Measurements from ENCODE around the gene PCDH9. TPM values are rescaled to one million over a fixed set of nuclear protein-coding genes. Genes with fewer than 3 reads are reported as not detected.

Gene PCDH9
- total and polyA plus RNA-seq, 2 experiments from 2014 or later, result 0.31 to 0.52 TPM

GRCh38 chr13:66377569-66377968 is 852.6 kb downstream of the PCDH9 start:
- no peaks in the 10 kb centered on the region for H3K36me3 Mint-ChIP-seq (ENCODE audit: low read depth)
- no peak overlapping the region for H3K27ac ChIP-seq (ENCODE audit: low read depth)
- no peak overlapping the region for H3K4me2 ChIP-seq
- no peaks in the 10 kb centered on the region for H3K27me3 ChIP-seq (ENCODE audit: insufficient read depth)
- ATAC-seq, result no peak
- H3K36me3 ChIP-seq (ENCODE audit: insufficient read depth), result no peaks in the 10 kb centered on the region
- no peak overlapping the region for H3K4me3 Mint-ChIP-seq
- H3K9me2 ChIP-seq (ENCODE audit: insufficient read depth), result no peaks in the 10 kb centered on the region
- H3K79me2 ChIP-seq (replicated peaks; ENCODE audit: insufficient read depth), result no peaks in the 10 kb centered on the region
- no peaks in the 10 kb centered on the region for H3K27me3 Mint-ChIP-seq (ENCODE audit: insufficient read depth, low read depth, poor library complexity)
- no peaks in the 10 kb centered on the region for H3F3A ChIP-seq (replicated peaks; ENCODE audit: low read depth)
- H3K27ac Mint-ChIP-seq, result no peak overlapping the region
- H3K9me3 Mint-ChIP-seq, result no peaks in the 10 kb centered on the region
- no peak overlapping the region for H3K4me3 ChIP-seq
- no peaks in the 10 kb centered on the region for H4K20me1 ChIP-seq (replicated peaks; ENCODE audit: insufficient read depth)
- peaks cover 1% of the 10 kb centered on the region; the same call in 2 of the 3 replicates for H3K4me1 Mint-ChIP-seq
- no peak overlapping the region; the same call in 1 of the 2 replicates for H2AFZ ChIP-seq
- no peak for DNase-seq (ENCODE audit: low spot score)
- no peak for TF ChIP-seq CTCF (conservative IDR thresholded peaks at IDR 0.05; ENCODE audit: low read depth in 2 of 2)
- no peaks in the 10 kb centered on the region for H3K4me1 ChIP-seq (ENCODE audit: insufficient read depth)

DNA sequence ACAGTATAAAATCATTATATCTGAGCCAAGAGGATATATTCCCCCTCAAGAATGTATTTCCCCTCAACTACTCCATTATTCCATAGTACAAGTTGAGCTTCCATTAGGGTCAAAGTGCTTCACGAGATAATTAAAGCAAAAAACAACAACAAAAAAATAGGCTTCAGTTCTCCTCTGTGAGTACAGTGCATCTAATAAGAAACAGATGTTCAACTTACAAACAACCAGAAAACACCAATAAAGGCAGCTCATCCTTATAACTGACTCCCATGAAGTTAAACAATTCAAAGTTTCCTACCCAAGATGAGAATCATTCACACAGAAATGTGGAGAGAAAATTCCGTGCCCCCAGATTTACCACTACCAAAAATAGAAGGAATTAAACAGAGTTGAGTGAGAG is 854.4 kb downstream of the PCDH9 start:
- Histone ChIP-seq H3K4me1 (ENCODE audit: insufficient read depth) (0 out of 2 replicates have a peak, but pooled peaks cover 7% of the 10 kb centered on the region), H3K79me2 (replicated peaks; ENCODE audit: insufficient read depth) (no peaks in the 10 kb centered on the region), H3K27me3 (ENCODE audit: insufficient read depth) (no peaks in the 10 kb centered on the region), H4K20me1 (replicated peaks; ENCODE audit: insufficient read depth) (no peaks in the 10 kb centered on the region), H3F3A (replicated peaks; ENCODE audit: low read depth) (no peaks in the 10 kb centered on the region), H2AFZ (0 out of 2 replicates have a peak overlapping the region, but pooled peaks have one; percentile 19), H3K36me3 (ENCODE audit: insufficient read depth) (no peaks in the 10 kb centered on the region), H3K27ac (ENCODE audit: low read depth) (no peak overlapping the region), H3K4me3 (no peak overlapping the region), H3K9me2 (ENCODE audit: insufficient read depth) (no peaks in the 10 kb centered on the region), H3K4me2 (no peak overlapping the region)
- H3K9me3 Mint-ChIP-seq, result no peaks in the 10 kb centered on the region
- no peak overlapping the region for H3K27ac Mint-ChIP-seq
- no peak for DNase-seq (ENCODE audit: low spot score)
- H3K4me1 Mint-ChIP-seq, result peaks cover 16% of the 10 kb centered on the region
- H3K27me3 Mint-ChIP-seq (ENCODE audit: insufficient read depth, low read depth, poor library complexity), result peaks cover 2% of the 10 kb centered on the region
- H3K36me3 Mint-ChIP-seq (ENCODE audit: low read depth), result no peaks in the 10 kb centered on the region
- H3K4me3 Mint-ChIP-seq, result no peak overlapping the region
- ATAC-seq, result no peak
- TF ChIP-seq EZH2phosphoT487 (IDR thresholded peaks at IDR 0.05; ENCODE audit: unreplicated experiment) (no peak), ETS1 (IDR thresholded peaks at IDR 0.05) (no peak), JUNB (IDR thresholded peaks at IDR 0.05; ENCODE audit: unreplicated experiment) (no peak), ZNF331 (CRISPR knock-in tag; IDR thresholded peaks at IDR 0.05; ENCODE audit: low read depth) (no peak), EZH2 (IDR thresholded peaks at IDR 0.05; ENCODE audit: low read depth, unreplicated experiment) (no peak), ZNF114 (CRISPR knock-in tag; IDR thresholded peaks at IDR 0.05) (no peak), POLR2AphosphoS5 (IDR thresholded peaks at IDR 0.05; ENCODE audit: low read depth) (no peak), STAT1 (IDR thresholded peaks at IDR 0.05; ENCODE audit: unreplicated experiment) (no peak), CTCF (conservative IDR thresholded peaks at IDR 0.05; ENCODE audit: low read depth in 2 of 2) (no peak), CREB1 (CRISPR knock-in tag; IDR thresholded peaks at IDR 0.05; ENCODE audit: low read depth) (no peak)
- TF ChIP-seq, protein P1, sequence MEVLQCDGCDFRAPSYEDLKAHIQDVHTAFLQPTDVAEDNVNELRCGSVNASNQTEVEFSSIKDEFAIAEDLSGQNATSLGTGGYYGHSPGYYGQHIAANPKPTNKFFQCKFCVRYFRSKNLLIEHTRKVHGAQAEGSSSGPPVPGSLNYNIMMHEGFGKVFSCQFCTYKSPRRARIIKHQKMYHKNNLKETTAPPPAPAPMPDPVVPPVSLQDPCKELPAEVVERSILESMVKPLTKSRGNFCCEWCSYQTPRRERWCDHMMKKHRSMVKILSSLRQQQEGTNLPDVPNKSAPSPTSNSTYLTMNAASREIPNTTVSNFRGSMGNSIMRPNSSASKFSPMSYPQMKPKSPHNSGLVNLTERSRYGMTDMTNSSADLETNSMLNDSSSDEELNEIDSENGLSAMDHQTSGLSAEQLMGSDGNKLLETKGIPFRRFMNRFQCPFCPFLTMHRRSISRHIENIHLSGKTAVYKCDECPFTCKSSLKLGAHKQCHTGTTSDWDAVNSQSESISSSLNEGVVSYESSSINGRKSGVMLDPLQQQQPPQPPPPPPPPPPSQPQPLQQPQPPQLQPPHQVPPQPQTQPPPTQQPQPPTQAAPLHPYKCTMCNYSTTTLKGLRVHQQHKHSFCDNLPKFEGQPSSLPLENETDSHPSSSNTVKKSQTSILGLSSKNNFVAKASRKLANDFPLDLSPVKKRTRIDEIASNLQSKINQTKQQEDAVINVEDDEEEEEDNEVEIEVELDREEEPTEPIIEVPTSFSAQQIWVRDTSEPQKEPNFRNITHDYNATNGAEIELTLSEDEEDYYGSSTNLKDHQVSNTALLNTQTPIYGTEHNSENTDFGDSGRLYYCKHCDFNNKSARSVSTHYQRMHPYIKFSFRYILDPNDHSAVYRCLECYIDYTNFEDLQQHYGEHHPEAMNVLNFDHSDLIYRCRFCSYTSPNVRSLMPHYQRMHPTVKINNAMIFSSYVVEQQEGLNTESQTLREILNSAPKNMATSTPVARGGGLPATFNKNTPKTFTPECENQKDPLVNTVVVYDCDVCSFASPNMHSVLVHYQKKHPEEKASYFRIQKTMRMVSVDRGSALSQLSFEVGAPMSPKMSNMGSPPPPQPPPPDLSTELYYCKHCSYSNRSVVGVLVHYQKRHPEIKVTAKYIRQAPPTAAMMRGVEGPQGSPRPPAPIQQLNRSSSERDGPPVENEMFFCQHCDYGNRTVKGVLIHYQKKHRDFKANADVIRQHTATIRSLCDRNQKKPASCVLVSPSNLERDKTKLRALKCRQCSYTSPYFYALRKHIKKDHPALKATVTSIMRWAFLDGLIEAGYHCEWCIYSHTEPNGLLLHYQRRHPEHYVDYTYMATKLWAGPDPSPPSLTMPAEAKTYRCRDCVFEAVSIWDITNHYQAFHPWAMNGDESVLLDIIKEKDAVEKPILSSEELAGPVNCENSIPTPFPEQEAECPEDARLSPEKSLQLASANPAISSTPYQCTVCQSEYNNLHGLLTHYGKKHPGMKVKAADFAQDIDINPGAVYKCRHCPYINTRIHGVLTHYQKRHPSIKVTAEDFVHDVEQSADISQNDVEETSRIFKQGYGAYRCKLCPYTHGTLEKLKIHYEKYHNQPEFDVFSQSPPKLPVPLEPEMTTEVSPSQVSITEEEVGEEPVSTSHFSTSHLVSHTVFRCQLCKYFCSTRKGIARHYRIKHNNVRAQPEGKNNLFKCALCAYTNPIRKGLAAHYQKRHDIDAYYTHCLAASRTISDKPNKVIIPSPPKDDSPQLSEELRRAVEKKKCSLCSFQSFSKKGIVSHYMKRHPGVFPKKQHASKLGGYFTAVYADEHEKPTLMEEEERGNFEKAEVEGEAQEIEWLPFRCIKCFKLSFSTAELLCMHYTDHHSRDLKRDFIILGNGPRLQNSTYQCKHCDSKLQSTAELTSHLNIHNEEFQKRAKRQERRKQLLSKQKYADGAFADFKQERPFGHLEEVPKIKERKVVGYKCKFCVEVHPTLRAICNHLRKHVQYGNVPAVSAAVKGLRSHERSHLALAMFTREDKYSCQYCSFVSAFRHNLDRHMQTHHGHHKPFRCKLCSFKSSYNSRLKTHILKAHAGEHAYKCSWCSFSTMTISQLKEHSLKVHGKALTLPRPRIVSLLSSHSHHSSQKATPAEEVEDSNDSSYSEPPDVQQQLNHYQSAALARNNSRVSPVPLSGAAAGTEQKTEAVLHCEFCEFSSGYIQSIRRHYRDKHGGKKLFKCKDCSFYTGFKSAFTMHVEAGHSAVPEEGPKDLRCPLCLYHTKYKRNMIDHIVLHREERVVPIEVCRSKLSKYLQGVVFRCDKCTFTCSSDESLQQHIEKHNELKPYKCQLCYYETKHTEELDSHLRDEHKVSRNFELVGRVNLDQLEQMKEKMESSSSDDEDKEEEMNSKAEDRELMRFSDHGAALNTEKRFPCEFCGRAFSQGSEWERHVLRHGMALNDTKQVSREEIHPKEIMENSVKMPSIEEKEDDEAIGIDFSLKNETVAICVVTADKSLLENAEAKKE (CRISPR knock-in tag; IDR thresholded peaks at IDR 0.05), result no peak

Measured in GM23338 (cell line).